Breast epithelium (tissue), 4 donors: ENCODE data around the gene FIZ1. TPM values are rescaled to one million over a fixed set of nuclear protein-coding genes. Genes with fewer than 3 reads are reported as not detected.
"Not testable (repeated sequence)": the region's sequence is repeated elsewhere in the genome, so short reads cannot be mapped to it uniquely, and the experiment has no call there.

Experiments
- DNase-seq, 2 donors: peaks; one replicate each; pipeline ENCODE4 v3.0.0-alpha.2; 2019; ENCODE audit warnings: low spot score in 2 of 2
- H3K27ac ChIP-seq, 2 donors: fragments of 200-600 bp; sonication (generic) in 1 of 2; one replicate each; pipeline ENCODE4 v1.5.1; 2016 to 2019; ENCODE audit warnings: mild to moderate bottlenecking in 1 of 2
- H3K27me3 ChIP-seq, 2 donors: fragments of 200-600 bp; sonication (generic) in 1 of 2; one replicate each; pipeline versions ENCODE4 v1.5.1 to v1.6.0; 2017 to 2019; ENCODE audit warnings: control low read depth in 1 of 2, mild to moderate bottlenecking in 1 of 2
- H3K36me3 ChIP-seq: fragments of 200-600 bp; one replicate; pipeline ENCODE4 v1.5.1; 2019
- H3K4me1 ChIP-seq, 2 donors: fragments of 200-600 bp; sonication (generic); one replicate each; pipeline ENCODE4 v1.5.1; 2016 to 2019; ENCODE audit warnings: control low read depth in 1 of 2
- H3K4me3 ChIP-seq, 3 donors: fragments of 200-600 bp; sonication (generic); 1 replicate in 2 of 3; 2 replicates in 1 of 3; pipeline ENCODE4 v1.5.1; 2016 to 2019; ENCODE audit warnings: mild to moderate bottlenecking in 3 of 3, moderate library complexity in 2 of 3
- H3K9me3 ChIP-seq, 2 donors: fragments of 200-600 bp; sonication (generic) in 1 of 2; one replicate each; pipeline ENCODE4 v1.5.1; 2016 to 2019; ENCODE audit warnings: control low read depth in 1 of 2
- POLR2A ChIP-seq: fragments of 450-650 bp; IDR thresholded peaks from one replicate; pipeline ENCODE4 v1.6.1; 2016; ENCODE audit warnings: antibody characterized with exemption, mild to moderate bottlenecking, moderate library complexity
- POLR2AphosphoS5 ChIP-seq, 3 donors: sonication (generic); formaldehyde crosslinking; IDR thresholded peaks; one replicate each; pipeline ENCODE4 v1.6.1; 2017; ENCODE audit warnings: antibody characterized with exemption in 3 of 3
- intact Hi-C: fragments of 100-400 bp; cut with DNase I; formaldehyde crosslinking; loops from one replicate; pipeline ENCODE4 v1.15.1; 2023; ENCODE audit warnings: low total_unique reads
- total RNA-seq, 3 donors: library from RNA; depleted of rRNA; stranded (reverse); fragments of >200 nt; gene quantifications; one replicate each; pipeline ENCODE4 v1.1.0, GENCODE V29; 2016
- TF ChIP-seq, protein P1 (sequence below), 3 donors: fragments of 450-650 bp; IDR thresholded peaks; one replicate each; pipeline ENCODE4 v1.5.1; 2016 to 2017; ENCODE audit warnings: antibody characterized with exemption in 3 of 3, mild to moderate bottlenecking in 3 of 3, moderate library complexity in 3 of 3

The FIZ1 gene
- total RNA-seq, 3 donors from 2014 or later = 3.7 to 7.5 (median 6.1) TPM

DNA sequence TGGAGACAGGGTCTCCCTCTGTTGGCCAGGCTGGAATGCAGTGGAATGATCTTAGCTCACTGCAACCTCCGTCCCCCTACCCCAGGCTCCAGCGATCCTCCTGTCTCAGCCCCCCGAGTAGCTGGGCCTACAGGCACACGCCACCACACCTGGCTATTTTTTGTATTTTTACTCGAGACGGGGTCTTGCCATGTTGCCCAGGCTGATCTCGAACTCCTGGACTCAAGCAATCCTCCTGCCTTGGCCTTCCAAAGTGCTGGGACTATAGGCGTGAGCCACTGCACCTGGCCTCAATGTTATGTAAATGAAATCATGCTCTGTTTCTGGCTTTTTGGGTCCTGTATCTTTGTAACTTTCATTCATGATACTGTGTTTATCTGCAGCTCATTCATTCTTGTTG lies 10.6 kb downstream of the FIZ1 start:
- TF ChIP-seq, protein P1, sequence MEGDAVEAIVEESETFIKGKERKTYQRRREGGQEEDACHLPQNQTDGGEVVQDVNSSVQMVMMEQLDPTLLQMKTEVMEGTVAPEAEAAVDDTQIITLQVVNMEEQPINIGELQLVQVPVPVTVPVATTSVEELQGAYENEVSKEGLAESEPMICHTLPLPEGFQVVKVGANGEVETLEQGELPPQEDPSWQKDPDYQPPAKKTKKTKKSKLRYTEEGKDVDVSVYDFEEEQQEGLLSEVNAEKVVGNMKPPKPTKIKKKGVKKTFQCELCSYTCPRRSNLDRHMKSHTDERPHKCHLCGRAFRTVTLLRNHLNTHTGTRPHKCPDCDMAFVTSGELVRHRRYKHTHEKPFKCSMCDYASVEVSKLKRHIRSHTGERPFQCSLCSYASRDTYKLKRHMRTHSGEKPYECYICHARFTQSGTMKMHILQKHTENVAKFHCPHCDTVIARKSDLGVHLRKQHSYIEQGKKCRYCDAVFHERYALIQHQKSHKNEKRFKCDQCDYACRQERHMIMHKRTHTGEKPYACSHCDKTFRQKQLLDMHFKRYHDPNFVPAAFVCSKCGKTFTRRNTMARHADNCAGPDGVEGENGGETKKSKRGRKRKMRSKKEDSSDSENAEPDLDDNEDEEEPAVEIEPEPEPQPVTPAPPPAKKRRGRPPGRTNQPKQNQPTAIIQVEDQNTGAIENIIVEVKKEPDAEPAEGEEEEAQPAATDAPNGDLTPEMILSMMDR (IDR thresholded peaks at IDR 0.05) = no peak
- TF ChIP-seq POLR2A (no peak), POLR2AphosphoS5 (IDR thresholded peaks at IDR 0.05) (no peak)
- intact Hi-C loops = no loop called here
- no peaks in the 10 kb centered on the region for H3K27me3 ChIP-seq

DNA sequence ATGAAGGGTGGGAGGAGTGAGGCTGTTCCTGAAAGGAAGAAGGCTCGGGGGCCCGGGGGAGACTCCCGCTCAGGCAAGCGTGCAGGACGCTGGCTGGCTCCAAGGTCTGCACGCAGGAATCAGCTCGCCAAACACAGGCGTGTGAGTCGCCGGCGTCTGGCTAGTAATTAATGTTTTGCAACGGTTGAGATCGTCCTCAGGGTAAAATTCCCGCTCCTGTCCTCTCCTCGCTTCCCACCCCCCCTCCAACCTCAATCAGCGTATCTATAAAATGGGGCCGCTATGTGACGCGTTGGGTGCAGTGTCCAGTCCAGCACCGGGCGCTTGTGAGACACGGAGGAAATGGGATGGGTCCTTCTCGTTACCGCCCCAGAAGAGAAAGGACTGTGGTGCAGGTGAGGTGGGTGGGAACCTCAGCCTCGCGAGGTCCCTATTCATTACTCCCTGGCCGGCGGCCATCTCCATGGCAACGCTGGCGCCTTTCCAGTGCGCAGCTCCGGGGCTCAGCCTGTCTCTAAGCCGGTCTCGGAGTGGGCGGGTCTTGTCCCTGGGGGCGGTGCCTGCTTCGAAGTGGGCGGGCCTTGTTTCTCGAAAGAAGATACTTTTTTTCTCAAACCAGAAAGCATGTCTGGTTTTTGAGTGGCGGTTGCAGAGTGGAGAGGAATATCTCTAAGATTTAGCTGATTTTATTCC lies 12.2 kb downstream of the FIZ1 start:
- no peaks in the 10 kb centered on the region for H3K4me1 ChIP-seq
- TF ChIP-seq POLR2AphosphoS5 (IDR thresholded peaks at IDR 0.05) (peak in 1 of 3 donors; percentile 22), POLR2A (no peak)
- TF ChIP-seq, protein P1 (IDR thresholded peaks at IDR 0.05) = no peak
- no peaks in the 10 kb centered on the region for H3K9me3 ChIP-seq
- peak overlapping the region; percentile 6 to 62 (median 52) for H3K4me3 ChIP-seq
- H3K27ac ChIP-seq = peak overlapping the region; percentile 58 to 71
- peak; percentile 95 to 98 for DNase-seq
- intact Hi-C loops = loop anchor here (1.0 kb wide), 2 partner anchors 9 to 41 kb away; no protein-coding TSS in a partner anchor
- H3K36me3 ChIP-seq = no peaks in the 10 kb centered on the region
- H3K27me3 ChIP-seq = no peaks in the 10 kb centered on the region

More for the DNA sequence above, 10.6 kb downstream of the FIZ1 start:
- no peaks in the 10 kb centered on the region for H3K36me3 ChIP-seq
- DNase-seq = no peak
- no peaks in the 10 kb centered on the region for H3K9me3 ChIP-seq
- no peak overlapping the region for H3K4me3 ChIP-seq
- H3K27ac ChIP-seq = no peak overlapping the region
- no peaks in the 10 kb centered on the region for H3K4me1 ChIP-seq

- Histone ChIP-seq H3K27me3 (no peaks in the 10 kb centered on the region), H3K4me3 (peak overlapping the region; percentile 4 to 70 (median 52)), H3K9me3 (no peaks in the 10 kb centered on the region), H3K36me3 (no peaks in the 10 kb centered on the region), H3K27ac (peak overlapping the region; percentile 74 to 85), H3K4me1 (peaks cover 3 to 7% of the 10 kb centered on the region in 2 donors)
- peak in 1 of 2 donors; percentile 66 for DNase-seq
- TF ChIP-seq, protein P1 (IDR thresholded peaks at IDR 0.05) = no peak
- no peak for TF ChIP-seq POLR2A
- intact Hi-C loops = no loop called here
Observed at GRCh38 chr19:55585658-55586339, 13.5 kb downstream of the FIZ1 start.

- H3K4me3 ChIP-seq = no peak overlapping the region
- intact Hi-C loops = no loop called here
- H3K9me3 ChIP-seq = no peaks in the 10 kb centered on the region
- H3K4me1 ChIP-seq = peaks cover 3 to 7% of the 10 kb centered on the region in 2 donors
- no peaks in the 10 kb centered on the region for H3K27me3 ChIP-seq
- no peaks in the 10 kb centered on the region for H3K36me3 ChIP-seq
- TF ChIP-seq POLR2A (no peak), POLR2AphosphoS5 (IDR thresholded peaks at IDR 0.05) (no peak)
- TF ChIP-seq, protein P1 (IDR thresholded peaks at IDR 0.05) = no peak
- no peak overlapping the region for H3K27ac ChIP-seq
- DNase-seq = no peak
Observed at GRCh38 chr19:55584871-55585270, 14.4 kb downstream of the FIZ1 start.

DNA sequence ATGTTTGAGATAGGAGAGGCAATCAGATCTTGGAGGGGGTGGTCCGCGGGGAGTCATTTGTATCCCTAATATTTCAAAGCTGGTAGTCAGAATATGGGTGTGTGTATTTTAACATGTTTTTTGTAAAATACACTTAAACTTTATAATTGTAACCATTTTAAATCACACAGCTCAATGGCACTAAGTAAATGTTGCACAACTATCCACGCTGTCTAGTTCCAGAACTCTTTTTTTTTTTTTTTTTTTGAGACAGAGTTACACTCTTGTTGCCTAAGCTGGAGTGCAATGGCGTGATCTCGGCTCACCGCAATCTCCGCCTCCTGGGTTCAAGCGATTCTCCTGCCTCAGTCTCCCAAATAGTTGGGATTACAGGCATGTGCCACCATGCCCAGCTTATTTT lies 15.4 kb downstream of the FIZ1 start:
- H3K27me3 ChIP-seq, intact Hi-C loops: not testable (repeated sequence)

DNA sequence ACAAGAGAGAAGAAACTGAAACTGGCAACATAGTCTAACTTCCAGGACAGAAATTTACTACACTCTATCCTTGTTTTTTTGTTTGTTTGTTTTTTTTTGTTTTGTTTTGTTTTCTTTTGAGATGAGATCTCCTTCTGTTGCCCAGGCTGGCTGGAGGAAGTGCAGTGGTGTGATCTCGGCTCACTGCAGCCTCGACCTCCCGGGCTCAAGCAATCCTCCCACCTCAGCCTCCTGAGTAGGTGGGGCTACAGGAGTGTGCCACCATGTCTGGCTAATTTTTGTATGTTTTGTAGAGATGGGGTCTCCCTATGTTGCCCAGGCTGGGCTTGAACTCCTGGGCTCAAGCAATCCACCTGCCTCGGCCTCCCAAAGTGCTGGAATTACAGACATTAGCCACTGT lies 17.0 kb downstream of the FIZ1 start:
- H3K9me3 ChIP-seq, H3K4me1 ChIP-seq, H3K27me3 ChIP-seq, intact Hi-C loops, DNase-seq: not testable (repeated sequence)
- Histone ChIP-seq H3K36me3 (peaks cover 13% of the 10 kb centered on the region), H3K4me3 (peak overlapping the region in 1 of 3 donors; percentile 8), H3K27ac (peak overlapping the region; percentile 35 to 40)

More for the DNA sequence above, 15.4 kb downstream of the FIZ1 start:
- not testable (repeated sequence) for H3K36me3 ChIP-seq, H3K9me3 ChIP-seq, H3K27ac ChIP-seq, H3K4me1 ChIP-seq, H3K4me3 ChIP-seq, DNase-seq
